Measurements from ENCODE around the gene MAP3K12.
"Not testable (repeated sequence)": the region's sequence is repeated elsewhere in the genome, so short reads cannot be mapped to it uniquely, and the experiment has no call there.

MAP3K12 gene

GRCh38 chr12:53492188-53492587 lies 7.1 kb downstream of the MAP3K12 start:
- peak overlapping the region; percentile 68 for H3K27ac Mint-ChIP-seq

GRCh38 chr12:53489242-53489864 lies 9.9 kb downstream of the MAP3K12 start:
- peaks cover 4% of the 10 kb centered on the region for H3K36me3 Mint-ChIP-seq (ENCODE audit: low read depth)
- no peaks in the 10 kb centered on the region for H3K9me3 Mint-ChIP-seq
- H3K27ac Mint-ChIP-seq = no peak overlapping the region
- peaks cover 17% of the 10 kb centered on the region for H3K4me1 Mint-ChIP-seq (ENCODE audit: low read depth)
- H3K4me3 Mint-ChIP-seq = no peak overlapping the region
- H3K27me3 Mint-ChIP-seq (ENCODE audit: low read depth) = no peaks in the 10 kb centered on the region

More at GRCh38 chr12:53492188-53492587, 7.1 kb downstream of the MAP3K12 start:
- Mint-ChIP-seq H3K27me3 (ENCODE audit: low read depth) (no peaks in the 10 kb centered on the region), H3K4me1 (ENCODE audit: low read depth) (peaks cover 22% of the 10 kb centered on the region), H3K4me3 (peak overlapping the region; percentile 65), H3K36me3 (ENCODE audit: low read depth) (peaks cover 7% of the 10 kb centered on the region), H3K9me3 (no peaks in the 10 kb centered on the region)

GRCh38 chr12:53486736-53487487 lies 12.3 kb downstream of the MAP3K12 start:
- H3K27ac Mint-ChIP-seq = no peak overlapping the region
- H3K27me3 Mint-ChIP-seq (ENCODE audit: low read depth) = no peaks in the 10 kb centered on the region
- peaks cover 19% of the 10 kb centered on the region for H3K36me3 Mint-ChIP-seq (ENCODE audit: low read depth)
- H3K9me3 Mint-ChIP-seq = no peaks in the 10 kb centered on the region
- no peaks in the 10 kb centered on the region for H3K4me1 Mint-ChIP-seq (ENCODE audit: low read depth)
- H3K4me3 Mint-ChIP-seq = no peak overlapping the region

GRCh38 chr12:53485955-53486735 lies 13.1 kb downstream of the MAP3K12 start:
- H3K4me3 Mint-ChIP-seq = no peak overlapping the region
- no peaks in the 10 kb centered on the region for H3K27me3 Mint-ChIP-seq (ENCODE audit: low read depth)
- no peaks in the 10 kb centered on the region for H3K4me1 Mint-ChIP-seq (ENCODE audit: low read depth)
- peak overlapping the region; percentile 11 for H3K27ac Mint-ChIP-seq
- H3K9me3 Mint-ChIP-seq = no peaks in the 10 kb centered on the region
- peaks cover 22% of the 10 kb centered on the region for H3K36me3 Mint-ChIP-seq (ENCODE audit: low read depth)

GRCh38 chr12:53484686-53485575 lies 14.3 kb downstream of the MAP3K12 start:
- no peak overlapping the region for H3K4me3 Mint-ChIP-seq
- H3K27me3 Mint-ChIP-seq (ENCODE audit: low read depth) = no peaks in the 10 kb centered on the region
- no peak overlapping the region for H3K27ac Mint-ChIP-seq
- no peaks in the 10 kb centered on the region for H3K4me1 Mint-ChIP-seq (ENCODE audit: low read depth)
- peaks cover 22% of the 10 kb centered on the region for H3K36me3 Mint-ChIP-seq (ENCODE audit: low read depth)
- no peaks in the 10 kb centered on the region for H3K9me3 Mint-ChIP-seq

- no peaks in the 10 kb centered on the region for H3K27me3 Mint-ChIP-seq (ENCODE audit: low read depth)
- H3K36me3 Mint-ChIP-seq (ENCODE audit: low read depth) = peaks cover 32% of the 10 kb centered on the region
- no peak overlapping the region for H3K4me3 Mint-ChIP-seq
- no peaks in the 10 kb centered on the region for H3K9me3 Mint-ChIP-seq
- no peak overlapping the region for H3K27ac Mint-ChIP-seq
- no peaks in the 10 kb centered on the region for H3K4me1 Mint-ChIP-seq (ENCODE audit: low read depth)
Observed at GRCh38 chr12:53483979-53484377, 15.3 kb downstream of the MAP3K12 start.

GRCh38 chr12:53483225-53483978 lies 15.9 kb downstream of the MAP3K12 start:
- Mint-ChIP-seq H3K9me3 (no peaks in the 10 kb centered on the region), H3K27ac (no peak overlapping the region), H3K4me3 (no peak overlapping the region), H3K36me3 (ENCODE audit: low read depth) (peaks cover 35% of the 10 kb centered on the region), H3K4me1 (ENCODE audit: low read depth) (no peaks in the 10 kb centered on the region), H3K27me3 (ENCODE audit: low read depth) (no peaks in the 10 kb centered on the region)

- Mint-ChIP-seq H3K27ac (no peak overlapping the region), H3K4me3 (no peak overlapping the region), H3K4me1 (ENCODE audit: low read depth) (no peaks in the 10 kb centered on the region), H3K9me3 (no peaks in the 10 kb centered on the region), H3K36me3 (ENCODE audit: low read depth) (peaks cover 34% of the 10 kb centered on the region), H3K27me3 (ENCODE audit: low read depth) (no peaks in the 10 kb centered on the region)
Observed at GRCh38 chr12:53482626-53483168, 16.6 kb downstream of the MAP3K12 start.

GRCh38 chr12:53481939-53482586 lies 17.2 kb downstream of the MAP3K12 start:
- no peak overlapping the region for H3K27ac Mint-ChIP-seq
- no peak overlapping the region for H3K4me3 Mint-ChIP-seq
- no peaks in the 10 kb centered on the region for H3K4me1 Mint-ChIP-seq (ENCODE audit: low read depth)
- H3K9me3 Mint-ChIP-seq = no peaks in the 10 kb centered on the region
- H3K36me3 Mint-ChIP-seq (ENCODE audit: low read depth) = peaks cover 35% of the 10 kb centered on the region
- no peaks in the 10 kb centered on the region for H3K27me3 Mint-ChIP-seq (ENCODE audit: low read depth)

- peaks cover 41% of the 10 kb centered on the region for H3K36me3 Mint-ChIP-seq (ENCODE audit: low read depth)
- not testable (repeated sequence) for H3K4me1 Mint-ChIP-seq (ENCODE audit: low read depth); H3K4me3 Mint-ChIP-seq; H3K9me3 Mint-ChIP-seq; H3K27ac Mint-ChIP-seq; H3K27me3 Mint-ChIP-seq (ENCODE audit: low read depth)
Observed at GRCh38 chr12:53481458-53481857, 17.8 kb downstream of the MAP3K12 start.

- H3K4me1 Mint-ChIP-seq (ENCODE audit: low read depth) = peaks cover 6% of the 10 kb centered on the region
- peaks cover 46% of the 10 kb centered on the region for H3K36me3 Mint-ChIP-seq (ENCODE audit: low read depth)
- H3K27ac Mint-ChIP-seq = no peak overlapping the region
- no peaks in the 10 kb centered on the region for H3K27me3 Mint-ChIP-seq (ENCODE audit: low read depth)
- no peak overlapping the region for H3K4me3 Mint-ChIP-seq
- no peaks in the 10 kb centered on the region for H3K9me3 Mint-ChIP-seq
Observed at GRCh38 chr12:53480491-53481442, 18.5 kb downstream of the MAP3K12 start.

- no peaks in the 10 kb centered on the region for H3K27me3 Mint-ChIP-seq (ENCODE audit: low read depth)
- H3K9me3 Mint-ChIP-seq = no peaks in the 10 kb centered on the region
- no peak overlapping the region for H3K4me3 Mint-ChIP-seq
- H3K4me1 Mint-ChIP-seq (ENCODE audit: low read depth) = peaks cover 14% of the 10 kb centered on the region
- H3K27ac Mint-ChIP-seq = no peak overlapping the region
- peaks cover 53% of the 10 kb centered on the region for H3K36me3 Mint-ChIP-seq (ENCODE audit: low read depth)
Observed at GRCh38 chr12:53479331-53479730, 19.9 kb downstream of the MAP3K12 start.

Measured in T-helper 1 cell treated with Interleukin-12 subunit alpha and Interleukin-12 subunit beta and Interleukin-4 antibody, amounts not matched to agents 30 μg/mL and 1 μg/mL, for 36 hours (primary cell).